ENCODE results near the gene ZNF330.

DNA sequence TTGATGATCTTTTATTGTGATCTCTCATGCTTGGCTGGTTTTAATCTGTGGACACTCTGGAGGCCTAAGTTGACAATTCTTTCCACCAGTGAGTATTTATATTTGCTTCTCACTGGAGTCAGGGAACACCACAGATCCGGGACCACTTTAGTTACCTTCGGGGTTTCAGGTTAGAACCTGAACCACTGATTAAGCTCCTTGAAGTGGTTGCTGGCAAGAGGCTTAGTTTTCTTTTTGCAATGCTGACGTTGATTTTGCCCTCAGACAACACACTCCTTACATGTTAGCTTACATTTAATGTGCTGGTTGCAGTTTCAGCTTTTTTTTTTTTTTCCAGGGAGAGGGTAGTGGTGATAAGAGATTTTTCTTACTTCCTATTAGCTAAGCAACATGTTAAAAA is 10.5 kb upstream of the ZNF330 start:
- TF ChIP-seq CTCF (conservative IDR thresholded peaks at IDR 0.05; ENCODE audit: low read length) = no peak
- TF ChIP-seq EZH2phosphoT487 (IDR thresholded peaks at IDR 0.05; ENCODE audit: borderline replicate concordance) = no peak
